ENCODE data around the gene TBCC.

DNA sequence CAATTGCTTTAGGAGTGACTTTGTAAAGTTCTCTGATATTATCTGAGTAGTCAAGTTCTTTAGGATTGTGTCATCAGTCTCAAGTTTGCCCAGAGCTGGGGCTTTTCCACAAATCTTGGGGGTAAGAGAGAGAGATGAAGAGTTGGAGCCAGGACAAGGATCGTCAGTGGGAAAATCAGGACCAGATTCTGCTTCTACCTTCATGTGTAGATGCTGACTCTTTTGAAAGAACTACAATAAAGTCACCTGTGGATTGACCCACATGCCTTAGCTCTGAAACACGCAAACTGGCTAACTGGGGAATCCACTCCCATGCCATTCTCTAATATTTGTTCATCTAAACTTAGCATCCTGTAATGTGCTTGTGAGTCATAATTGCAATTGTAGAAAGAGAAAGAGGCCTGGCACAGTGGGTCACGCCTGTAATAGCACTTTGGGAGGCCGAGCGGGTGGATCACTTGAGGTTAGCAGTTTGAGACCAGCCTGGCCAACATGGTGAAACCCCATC is 20.3 kb upstream of the TBCC start:
- TF ChIP-seq CTCF (IDR thresholded peaks at IDR 0.05; ENCODE audit: control extremely low read depth in 1 of 3, insufficient read depth in 1 of 3, low read depth in 1 of 3, low read length in 3 of 3) = no peak
- no peak for TF ChIP-seq GABPA (IDR thresholded peaks at IDR 0.05; ENCODE audit: borderline replicate concordance, insufficient read depth, low read length)
- TF ChIP-seq CEBPB (IDR thresholded peaks at IDR 0.05; ENCODE audit: low read depth, low read length) = no peak
- no peak for TF ChIP-seq POLR2AphosphoS5 (IDR thresholded peaks at IDR 0.05; ENCODE audit: low read depth, low read length)
- TF ChIP-seq SIX5 (IDR thresholded peaks at IDR 0.05; ENCODE audit: low read depth, low read length) = no peak
- no peak for TF ChIP-seq EZH2 (IDR thresholded peaks at IDR 0.05; ENCODE audit: low read depth, low read length, severe bottlenecking)
- no peak for TF ChIP-seq EP300 (IDR thresholded peaks at IDR 0.05; ENCODE audit: borderline replicate concordance in 1 of 2, low read depth in 2 of 2, low read length in 2 of 2)
- TF ChIP-seq YY1 (IDR thresholded peaks at IDR 0.05; ENCODE audit: low read depth, low read length) = no peak
- TF ChIP-seq POLR2A (IDR thresholded peaks at IDR 0.05; ENCODE audit: control extremely low read depth in 1 of 2, low read depth in 2 of 2, low read length in 2 of 2) = no peak
- TF ChIP-seq SIN3A (conservative IDR thresholded peaks at IDR 0.05 in 1 of 2, IDR thresholded peaks at IDR 0.05 in 1 of 2; ENCODE audit: low read depth in 1 of 2, low read length in 2 of 2) = no peak
